Measurements from ENCODE around the gene H1-8.

- no peak for TF ChIP-seq PPARA (CRISPR knock-in tag; IDR thresholded peaks at IDR 0.05; ENCODE audit: borderline replicate concordance)
- TF ChIP-seq PATZ1 (CRISPR knock-in tag; IDR thresholded peaks at IDR 0.05; ENCODE audit: borderline replicate concordance): no peak
- no peak for TF ChIP-seq ZC3H10 (CRISPR knock-in tag; IDR thresholded peaks at IDR 0.05)
- no peak for TF ChIP-seq GLIS3 (CRISPR knock-in tag; IDR thresholded peaks at IDR 0.05)
- no peak for TF ChIP-seq CREB5 (CRISPR knock-in tag; IDR thresholded peaks at IDR 0.05; ENCODE audit: low read depth)
- no peak for TF ChIP-seq SNAI2 (CRISPR knock-in tag; IDR thresholded peaks at IDR 0.05)
Measured at GRCh38 chr3:129522953-129523352, 20.0 kb upstream of the H1-8 start.
